Right cardiac atrium (tissue), 5 donors: Measurements from ENCODE around the gene PIK3CB. TPM values are rescaled to one million over a fixed set of nuclear protein-coding genes. Genes with fewer than 3 reads are reported as not detected.
"Not testable (repeated sequence)": the region's sequence is repeated elsewhere in the genome, so short reads cannot be mapped to it uniquely, and the experiment has no call there.

Source experiments
- ATAC-seq, 2 donors: fragments of 200-7000 bp; cut with Tn5 transposase; one replicate each; pipeline versions ENCODE4 v1.8.0 to v1.9.1; 2020; ENCODE audit warnings: moderate library complexity in 2 of 2, mild to moderate bottlenecking in 1 of 2
- DNase-seq, 3 donors: peaks; one replicate each; pipeline ENCODE4 v3.0.0-alpha.2; 2020
- H3K27ac ChIP-seq: one replicate; pipeline ENCODE4 v1.5.1; 2013; ENCODE audit warnings: mild to moderate bottlenecking, low read length, control low read depth, moderate library complexity
- H3K27me3 ChIP-seq: one replicate; pipeline ENCODE4 v1.6.1; 2013; ENCODE audit not compliant: control insufficient read depth, insufficient read depth
- H3K4me1 ChIP-seq: one replicate; pipeline ENCODE4 v1.6.1; 2013; ENCODE audit warnings: low read length; ENCODE audit not compliant: control insufficient read depth, insufficient read depth
- H3K4me3 ChIP-seq: one replicate; pipeline ENCODE4 v1.5.1; 2013; ENCODE audit warnings: low read length, control low read depth
- H3K9me3 ChIP-seq: one replicate; pipeline ENCODE4 v1.6.1; 2013; ENCODE audit warnings: low read length; ENCODE audit not compliant: control insufficient read depth
- WGBS: extraction: QIAGEN DNeasy Blood & Tissue Kit; methylation state at CpG from one replicate; pipeline ENCODE4 v1.1.7; 2013; 5-methylcytosine and 5-hydroxymethylcytosine counted together
- intact Hi-C, 4 donors: fragments of 100-400 bp; cut with DNase I; formaldehyde crosslinking; loops; one replicate each; pipeline versions ENCODE4 v1.11.0 to v1.14.0; 2022 to 2023
- polyA plus RNA-seq: library from polyadenylated mRNA; stranded (reverse); fragments of 200-250 nt; gene quantifications from one replicate; pipeline ENCODE4 v1.2.3, GENCODE V29; 2013
- total RNA-seq, 4 donors: library from RNA; stranded (reverse); fragmentation: NEBNext Ultra II Directional; extraction: Animal tissue kit (Norgen Biotek cat#: 25700); gene quantifications; one replicate each; pipeline ENCODE4 v1.2.1, GENCODE V29; 2021
- donor health status: healthy with polysubstance abuse.
- donor health status: DM: no; HTN: yes; CAD: no.
- donor health status: DM: no; HTN: no; CAD: no.
- donor health status: DM: no; HTN: yes; CAD: no; lungs with severe emphysema.
- donor health status: DM: yes; HTN: yes; CAD: no.

The PIK3CB gene
- total and polyA plus RNA-seq, 5 donors: 12.6 to 33.2 (median 31.9) TPM

DNA sequence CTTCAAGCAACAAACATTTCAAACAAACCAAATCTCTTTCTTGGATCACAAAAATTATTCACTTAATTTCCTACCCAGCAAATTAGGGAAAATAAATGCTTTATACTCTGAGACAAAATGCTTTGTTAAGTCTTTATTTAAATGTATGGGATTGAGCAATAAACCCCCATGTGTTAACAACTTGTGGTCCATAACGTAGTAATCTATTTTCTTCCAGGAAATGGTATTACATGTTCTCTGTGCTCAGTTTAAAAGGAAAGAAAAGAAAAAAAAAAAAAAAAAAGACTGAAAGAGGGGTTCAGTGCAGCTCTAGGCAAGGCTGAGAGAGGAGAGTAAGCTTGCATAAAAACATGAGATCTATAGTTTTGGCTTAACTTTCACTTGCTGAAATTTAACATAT, 102.3 kb downstream of the PIK3CB start:
- no peak overlapping the region for H3K4me3 ChIP-seq
- ATAC-seq (no peak), DNase-seq (no peak)
- H3K4me1 ChIP-seq: no peaks in the 10 kb centered on the region
- WGBS: 61% methylated on average over 1 of the region's 1 CpG
- H3K27ac ChIP-seq: no peak overlapping the region
- H3K27me3 ChIP-seq: no peaks in the 10 kb centered on the region
- H3K9me3 ChIP-seq: no peaks in the 10 kb centered on the region
- intact Hi-C loops: no loop called here

- Histone ChIP-seq H3K4me3 (no peak overlapping the region), H3K4me1 (peaks cover 1% of the 10 kb centered on the region), H3K27ac (no peak overlapping the region), H3K9me3 (no peaks in the 10 kb centered on the region), H3K27me3 (no peaks in the 10 kb centered on the region)
- ATAC-seq (no peak), DNase-seq (no peak)
- 88% methylated on average over 5 of the region's 5 CpGs for WGBS
- intact Hi-C loops: no loop called here
These were observed 107.6 kb downstream of the PIK3CB start for GRCh38 chr3:138726946-138727730.

GRCh38 chr3:138726042-138726441, 108.7 kb downstream of the PIK3CB start:
- not testable (repeated sequence) for H3K9me3 ChIP-seq, H3K27ac ChIP-seq
- peak in 1 of 2 donors; percentile 47 for ATAC-seq

GRCh38 chr3:138725116-138725515, 109.6 kb downstream of the PIK3CB start:
- H3K27ac ChIP-seq: no peak overlapping the region
- no peaks in the 10 kb centered on the region for H3K9me3 ChIP-seq
- no peak for ATAC-seq
- WGBS: 38% methylated on average over 2 of the region's 2 CpGs
- no peaks in the 10 kb centered on the region for H3K27me3 ChIP-seq
- H3K4me1 ChIP-seq: peaks cover 1% of the 10 kb centered on the region
- intact Hi-C loops: no loop called here
- no peak overlapping the region for H3K4me3 ChIP-seq
- DNase-seq: no peak

More at GRCh38 chr3:138726042-138726441, 108.7 kb downstream of the PIK3CB start:
- 39% methylated on average over 2 of the region's 2 CpGs for WGBS
- H3K4me3 ChIP-seq, intact Hi-C loops, H3K27me3 ChIP-seq, H3K4me1 ChIP-seq, DNase-seq: not testable (repeated sequence)

- 48% methylated on average over 6 of the region's 6 CpGs for WGBS
- ATAC-seq (no peak), DNase-seq (no peak)
- Histone ChIP-seq H3K4me1 (peaks cover 1% of the 10 kb centered on the region), H3K27me3 (no peaks in the 10 kb centered on the region), H3K27ac (no peak overlapping the region), H3K4me3 (no peak overlapping the region), H3K9me3 (no peaks in the 10 kb centered on the region)
- intact Hi-C loops: no loop called here
These were observed 110.3 kb downstream of the PIK3CB start for GRCh38 chr3:138724443-138724842.

- no peaks in the 10 kb centered on the region for H3K4me1 ChIP-seq
- H3K27ac ChIP-seq: no peak overlapping the region
- intact Hi-C loops: no loop called here
- no peaks in the 10 kb centered on the region for H3K9me3 ChIP-seq
- 94% methylated on average over 1 of the region's 1 CpG for WGBS
- DNase-seq (no peak), ATAC-seq (no peak)
- no peaks in the 10 kb centered on the region for H3K27me3 ChIP-seq
- no peak overlapping the region for H3K4me3 ChIP-seq
These were observed 115.9 kb downstream of the PIK3CB start for GRCh38 chr3:138718849-138719248.

DNA sequence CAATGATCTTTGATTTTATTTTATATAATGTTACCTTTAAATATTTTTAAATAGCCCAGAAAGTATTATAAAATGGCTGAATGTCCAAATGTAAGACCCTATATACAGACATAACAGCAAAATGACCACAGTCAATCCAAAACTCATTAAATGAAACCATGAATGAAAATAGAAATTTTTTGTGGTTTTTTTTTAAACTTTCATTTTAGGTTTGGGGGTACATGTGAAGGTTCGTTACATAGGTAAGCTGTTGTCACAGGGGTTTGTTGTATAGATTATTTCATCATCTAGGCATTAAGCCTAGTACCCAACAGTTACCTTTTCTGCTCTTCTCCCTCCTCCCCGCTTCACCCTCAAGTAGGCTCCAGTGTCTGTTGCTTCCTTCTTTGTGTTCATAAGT, 117.4 kb downstream of the PIK3CB start:
- WGBS: 93% methylated on average over 2 of the region's 2 CpGs
- intact Hi-C loops: no loop called here
- H3K9me3 ChIP-seq: no peaks in the 10 kb centered on the region
- DNase-seq (no peak), ATAC-seq (no peak)
- no peaks in the 10 kb centered on the region for H3K27me3 ChIP-seq
- H3K4me1 ChIP-seq: no peaks in the 10 kb centered on the region
- H3K27ac ChIP-seq: no peak overlapping the region
- no peak overlapping the region for H3K4me3 ChIP-seq

DNA sequence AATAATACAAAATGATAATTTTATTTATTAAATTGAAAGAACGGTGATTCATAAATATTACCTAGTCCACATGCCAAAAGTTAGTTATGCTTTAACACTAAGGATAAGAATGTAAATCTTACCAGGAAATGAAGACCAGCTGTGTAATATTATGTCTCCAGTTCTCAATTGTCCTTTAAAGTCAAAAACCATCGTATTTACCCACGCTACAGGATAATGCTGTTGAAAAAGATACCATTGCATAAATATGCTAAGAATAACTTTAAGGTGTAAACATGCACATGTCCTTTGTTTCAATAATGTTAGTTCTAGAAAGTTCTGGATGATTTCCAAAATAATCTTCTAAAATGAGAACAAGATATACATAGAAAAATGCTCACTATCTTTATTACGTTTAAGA, 122.6 kb downstream of the PIK3CB start:
- H3K9me3 ChIP-seq: no peaks in the 10 kb centered on the region
- H3K27ac ChIP-seq: no peak overlapping the region
- no peaks in the 10 kb centered on the region for H3K4me1 ChIP-seq
- no peak overlapping the region for H3K4me3 ChIP-seq
- DNase-seq: no peak
- ATAC-seq: no peak
- no peaks in the 10 kb centered on the region for H3K27me3 ChIP-seq
- WGBS: 60% methylated on average over 4 of the region's 4 CpGs
- intact Hi-C loops: no loop called here

- H3K4me1 ChIP-seq: no peaks in the 10 kb centered on the region
- DNase-seq: no peak
- no peaks in the 10 kb centered on the region for H3K27me3 ChIP-seq
- whole genome bisulfite sequencing: 94% methylated on average over 1 of the region's 1 CpG
- H3K4me3 ChIP-seq: no peak overlapping the region
- no peak for ATAC-seq
- H3K9me3 ChIP-seq: no peaks in the 10 kb centered on the region
- H3K27ac ChIP-seq: no peak overlapping the region
- intact Hi-C loops: no loop called here
These were observed 129.1 kb downstream of the PIK3CB start for GRCh38 chr3:138705675-138706074.

DNA sequence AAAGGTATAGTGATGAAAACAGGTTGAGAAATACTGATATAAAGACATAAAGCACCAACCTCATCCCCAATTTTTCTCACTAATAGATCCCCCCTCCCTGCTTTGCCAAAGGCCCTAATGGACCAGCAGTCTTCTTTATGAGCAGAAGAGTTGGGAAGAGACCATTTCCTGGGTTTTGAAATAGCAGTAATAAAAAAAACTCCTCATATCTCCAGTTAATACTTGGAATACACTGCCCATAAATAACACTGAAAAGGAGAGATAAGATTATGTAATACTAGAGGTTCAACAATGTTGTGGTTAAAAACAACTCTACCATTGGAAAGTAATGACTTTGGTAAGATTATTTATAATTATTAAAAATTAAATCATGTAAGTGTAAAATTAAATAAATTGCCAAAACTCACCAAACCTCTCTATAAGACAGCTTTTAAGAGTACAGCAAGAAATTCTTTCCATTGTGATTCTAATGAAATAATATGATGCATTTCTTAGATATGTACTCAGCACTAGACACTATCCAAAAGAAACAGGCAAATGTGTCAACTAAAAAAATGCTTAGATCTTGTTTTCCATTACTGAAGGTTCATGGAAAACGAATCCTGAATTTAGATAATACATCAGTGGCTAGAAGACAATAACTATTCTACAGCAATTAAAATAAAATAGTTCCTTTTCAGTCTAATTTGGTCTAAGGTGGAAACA, 137.9 kb downstream of the PIK3CB start:
- ATAC-seq (no peak), DNase-seq (no peak)
- no peak overlapping the region for H3K27ac ChIP-seq
- no peaks in the 10 kb centered on the region for H3K9me3 ChIP-seq
- intact Hi-C loops: loop anchor here in 1 of 4 donors (5.0 kb wide), 1 partner anchor 220 kb away; no protein-coding TSS in a partner anchor
- no peak overlapping the region for H3K4me3 ChIP-seq
- no peaks in the 10 kb centered on the region for H3K4me1 ChIP-seq
- no peaks in the 10 kb centered on the region for H3K27me3 ChIP-seq
- 73% methylated on average over 1 of the region's 1 CpG for WGBS

DNA sequence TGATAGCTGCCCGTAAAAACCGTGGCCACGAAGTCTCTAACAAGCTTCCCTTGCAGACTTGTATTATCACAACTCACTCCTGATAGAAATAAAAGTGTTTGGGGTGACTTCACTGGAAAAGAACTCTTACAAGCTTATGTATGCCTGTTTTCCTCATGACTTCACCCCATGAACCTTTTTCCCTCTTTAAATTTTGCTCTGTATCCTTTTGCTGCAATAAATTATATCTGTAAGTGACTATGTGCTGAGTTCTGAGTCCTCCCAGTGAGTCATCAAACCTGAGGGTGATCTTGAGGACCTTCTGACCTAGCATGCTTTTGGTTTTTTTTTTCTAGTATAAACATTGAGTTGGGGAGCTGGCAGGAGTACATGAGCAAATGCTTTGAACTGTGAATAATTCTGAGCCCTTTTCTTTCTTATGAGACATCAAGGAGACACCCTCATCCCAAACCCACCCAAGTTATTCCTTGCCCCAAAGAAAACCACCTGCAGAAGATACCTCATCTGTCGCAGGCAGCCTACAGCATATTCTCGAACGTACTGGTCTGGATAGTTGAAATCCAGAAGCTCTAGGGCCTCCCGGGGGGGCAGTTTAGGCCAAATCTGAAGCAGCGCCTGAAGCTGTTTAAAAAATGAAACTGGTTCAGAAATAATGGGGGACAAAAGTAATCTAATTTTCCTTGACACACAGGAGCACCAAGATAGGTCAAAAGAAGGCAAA, 140.3 kb downstream of the PIK3CB start:
- no peak for ATAC-seq
- no peaks in the 10 kb centered on the region for H3K9me3 ChIP-seq
- DNase-seq: no peak
- intact Hi-C loops: loop anchor here in 2 of 4 donors (5.0 kb wide), 1 partner anchor 223 kb away; no protein-coding TSS in a partner anchor
- no peaks in the 10 kb centered on the region for H3K27me3 ChIP-seq
- H3K27ac ChIP-seq: no peak overlapping the region
- 74% methylated on average over 8 of the region's 8 CpGs for WGBS
- H3K4me3 ChIP-seq: no peak overlapping the region
- no peaks in the 10 kb centered on the region for H3K4me1 ChIP-seq
